Chondrocyte (in vitro differentiated cells): ENCODE results near the gene ANKRD52. TPM values are rescaled to one million over a fixed set of nuclear protein-coding genes. Genes with fewer than 3 reads are reported as not detected.
"Not testable (repeated sequence)": the region's sequence is repeated elsewhere in the genome, so short reads cannot be mapped to it uniquely, and the experiment has no call there.

Experiments
- DNase-seq: peaks from one replicate; pipeline ENCODE4 v3.0.0; 2021; ENCODE audit warnings: mixed read lengths, low spot score
- H3K27ac Mint-ChIP-seq: one replicate; pipeline ENCODE4 v1.8.0; 2021; ENCODE audit warnings: mild to moderate bottlenecking, moderate library complexity, mixed read lengths; ENCODE audit not compliant: unreplicated experiment
- H3K27me3 Mint-ChIP-seq: 2 replicates; pipeline ENCODE4 v1.8.0; 2021; ENCODE audit warnings: low read depth, mixed read lengths
- H3K36me3 Mint-ChIP-seq: 2 replicates; pipeline ENCODE4 v1.8.0; 2021; ENCODE audit warnings: low read depth, mixed read lengths
- H3K4me1 Mint-ChIP-seq: 2 replicates; pipeline ENCODE4 v1.8.0; 2021; ENCODE audit warnings: low read depth, mild to moderate bottlenecking, mixed read lengths
- H3K4me3 Mint-ChIP-seq: one replicate; pipeline ENCODE4 v1.8.0; 2021; ENCODE audit warnings: mild to moderate bottlenecking, moderate library complexity, mixed read lengths; ENCODE audit not compliant: unreplicated experiment
- H3K9me3 Mint-ChIP-seq: 2 replicates; pipeline ENCODE4 v1.8.0; 2021; ENCODE audit warnings: low read depth, mixed read lengths
- CTCF ChIP-seq: fragments of 200-600 bp; sonication (generic); IDR thresholded peaks from 2 replicates; pipeline ENCODE4 v1.5.0; 2021; ENCODE audit warnings: antibody characterized with exemption, mild to moderate bottlenecking, moderate library complexity
- total RNA-seq: library from RNA; stranded (reverse); gene quantifications from 3 replicates; pipeline ENCODE4 v1.2.1, GENCODE V29; 2021

The ANKRD52 gene
- total RNA-seq, 1 donor from 2014 or later: 106 TPM

- Mint-ChIP-seq H3K27ac (peak overlapping the region; percentile 52), H3K4me3 (no peak overlapping the region)
Measured at GRCh38 chr12:56271031-56271430, 12.8 kb upstream of the ANKRD52 start.

GRCh38 chr12:56267443-56268071 is 9.4 kb upstream of the ANKRD52 start:
- DNase-seq: no peak
- H3K27me3 Mint-ChIP-seq: no peaks in the 10 kb centered on the region
- H3K9me3 Mint-ChIP-seq: no peaks in the 10 kb centered on the region
- H3K4me3 Mint-ChIP-seq: peak overlapping the region; percentile 87
- no peak for TF ChIP-seq CTCF
- peaks cover 23% of the 10 kb centered on the region for H3K4me1 Mint-ChIP-seq
- H3K36me3 Mint-ChIP-seq: peaks cover 5% of the 10 kb centered on the region
- peak overlapping the region; percentile 70 for H3K27ac Mint-ChIP-seq

More at GRCh38 chr12:56271031-56271430, 12.8 kb upstream of the ANKRD52 start:
- peaks cover 21% of the 10 kb centered on the region for H3K36me3 Mint-ChIP-seq
- no peak for DNase-seq
- H3K27me3 Mint-ChIP-seq: no peaks in the 10 kb centered on the region
- H3K4me1 Mint-ChIP-seq: peaks cover 20% of the 10 kb centered on the region
- no peaks in the 10 kb centered on the region for H3K9me3 Mint-ChIP-seq
- TF ChIP-seq CTCF: peak; percentile 73

- peak within 1 kb of the TSS; percentile 87 for H3K4me3 Mint-ChIP-seq
- peaks cover 26% of the 10 kb centered on the region for H3K4me1 Mint-ChIP-seq
- no peaks in the 10 kb centered on the region for H3K27me3 Mint-ChIP-seq
- no peaks in the 10 kb centered on the region for H3K9me3 Mint-ChIP-seq
- peak; percentile 86 for TF ChIP-seq CTCF
- H3K36me3 Mint-ChIP-seq: peaks cover 5% of the 10 kb centered on the region
- H3K27ac Mint-ChIP-seq: peak within 1 kb of the TSS; percentile 91
- peak; percentile 93 for DNase-seq
Measured at GRCh38 chr12:56266693-56267442, 8.7 kb upstream of the ANKRD52 start, which contains the start of gene COQ10A. TSS of gene COQ10A (plus strand) at chr12:56266942. CDS start at chr12:56267119, 177 bp downstream.

- not testable (repeated sequence) for H3K36me3 Mint-ChIP-seq, H3K9me3 Mint-ChIP-seq, H3K27me3 Mint-ChIP-seq
- Mint-ChIP-seq H3K4me1 (peaks cover 32% of the 10 kb centered on the region), H3K27ac (peak overlapping the region; percentile 91), H3K4me3 (peak overlapping the region; percentile 87)
- DNase-seq: peak; percentile 0
Measured at GRCh38 chr12:56266068-56266692, 8.0 kb upstream of the ANKRD52 start.

GRCh38 chr12:56262955-56263354 is 4.8 kb upstream of the ANKRD52 start:
- not testable (repeated sequence) for H3K27me3 Mint-ChIP-seq, H3K36me3 Mint-ChIP-seq, H3K4me3 Mint-ChIP-seq, H3K9me3 Mint-ChIP-seq, H3K27ac Mint-ChIP-seq
- DNase-seq: peak; percentile 10
- peaks cover 33% of the 10 kb centered on the region for H3K4me1 Mint-ChIP-seq
